ENCODE data around the gene SGSM1.

Gene SGSM1

GRCh38 chr22:24805790-24806662, at the start of gene SGSM1:
TSS of gene SGSM1 (plus strand) at chr22:24806211. CDS start at chr22:24806326, 115 bp downstream.
- peak; percentile 71 for DNase-seq

GRCh38 chr22:24758164-24758799, 47.7 kb upstream of the SGSM1 start:
- DNase-seq: peak; percentile 77

- DNase-seq: no peak
These were observed 46.2 kb upstream of the SGSM1 start for GRCh38 chr22:24759765-24760164.

- DNase-seq: no peak
These were observed 45.2 kb upstream of the SGSM1 start for GRCh38 chr22:24760708-24761306.

GRCh38 chr22:24761888-24762675, 43.9 kb upstream of the SGSM1 start:
- DNase-seq: no peak

- DNase-seq: no peak
These were observed 42.0 kb upstream of the SGSM1 start for GRCh38 chr22:24763872-24764485.

GRCh38 chr22:24765166-24765565, 40.8 kb upstream of the SGSM1 start:
- DNase-seq: no peak

- peak; percentile 64 for DNase-seq
These were observed 37.3 kb upstream of the SGSM1 start for GRCh38 chr22:24768537-24769374.

GRCh38 chr22:24772493-24773220, 33.4 kb upstream of the SGSM1 start:
- DNase-seq: no peak

- DNase-seq: no peak
These were observed 30.1 kb upstream of the SGSM1 start for GRCh38 chr22:24775769-24776492.

- DNase-seq: no peak
These were observed 29.5 kb upstream of the SGSM1 start for GRCh38 chr22:24776525-24776924.

- no peak for DNase-seq
These were observed 16.5 kb upstream of the SGSM1 start for GRCh38 chr22:24789516-24789915.

- no peak for DNase-seq
These were observed 14.6 kb upstream of the SGSM1 start for GRCh38 chr22:24791362-24791761.

- no peak for DNase-seq
These were observed 10.0 kb upstream of the SGSM1 start for GRCh38 chr22:24796056-24796455.

GRCh38 chr22:24796860-24797259, 9.2 kb upstream of the SGSM1 start:
- DNase-seq: no peak

GRCh38 chr22:24801901-24802465, 4.0 kb upstream of the SGSM1 start:
- DNase-seq: no peak

GRCh38 chr22:24803064-24803542, 2.9 kb upstream of the SGSM1 start:
- DNase-seq: no peak

GRCh38 chr22:24806663-24807001, 621 bp downstream of the SGSM1 start:
- DNase-seq: no peak

- no peak for DNase-seq
These were observed 1.4 kb downstream of the SGSM1 start for GRCh38 chr22:24807284-24807950.

All from right forelimb (tissue), 1 donor.